HEK293T (cell line): ENCODE data around the gene AKR1C2.

ENCODE experiments used
- CTBP1 ChIP-seq: fragments of 450-650 bp; IDR thresholded peaks from 2 replicates; pipeline ENCODE4 v1.6.1; 2016; ENCODE audit warnings: borderline replicate concordance
- ELF4 ChIP-seq: fragments of 450-650 bp; IDR thresholded peaks from 2 replicates; pipeline ENCODE4 v1.6.1; 2017; ENCODE audit warnings: antibody characterized with exemption
- FOXA1 ChIP-seq: fragments of 450-650 bp; IDR thresholded peaks from 2 replicates; pipeline ENCODE4 v1.6.1; 2016; ENCODE audit warnings: mild to moderate bottlenecking
- FOXM1 ChIP-seq: fragments of 450-650 bp; IDR thresholded peaks from 2 replicates; pipeline ENCODE4 v1.6.1; 2017; ENCODE audit warnings: mild to moderate bottlenecking, borderline replicate concordance
- PKNOX1 ChIP-seq: fragments of 450-650 bp; IDR thresholded peaks from 2 replicates; pipeline ENCODE4 v1.6.1; 2016
- SP1 ChIP-seq: fragments of 450-650 bp; IDR thresholded peaks from 2 replicates; pipeline ENCODE4 v1.6.1; 2017
- SUZ12 ChIP-seq: fragments of 450-650 bp; IDR thresholded peaks from 2 replicates; pipeline ENCODE4 v1.6.1; 2016; ENCODE audit warnings: mild to moderate bottlenecking
- TARDBP ChIP-seq: fragments of 450-650 bp; IDR thresholded peaks from 2 replicates; pipeline ENCODE4 v1.6.1; 2016
- ZNF384 ChIP-seq: fragments of 450-650 bp; IDR thresholded peaks from 2 replicates; pipeline ENCODE4 v1.6.1; 2016

- TF ChIP-seq SUZ12, result no peak
- no peak for TF ChIP-seq FOXM1
- no peak for TF ChIP-seq TARDBP
- TF ChIP-seq CTBP1, result no peak
- no peak for TF ChIP-seq ELF4
- no peak for TF ChIP-seq FOXA1
- no peak for TF ChIP-seq ZNF384
- no peak for TF ChIP-seq SP1
- TF ChIP-seq PKNOX1, result no peak
These were observed 18.6 kb downstream of the AKR1C2 start for GRCh38 chr10:4984971-4985594.
